Measurements from ENCODE around the gene UBIAD1.
"Not testable (repeated sequence)": the region's sequence is repeated elsewhere in the genome, so short reads cannot be mapped to it uniquely, and the experiment has no call there.

UBIAD1 gene

GRCh38 chr1:11280719-11281376 is 7.8 kb downstream of the UBIAD1 start:
- DNase-seq, result no peak

GRCh38 chr1:11281518-11282331 is 8.7 kb downstream of the UBIAD1 start:
- no peak for DNase-seq

- DNase-seq, result no peak
Measured at GRCh38 chr1:11283151-11283550, 10.2 kb downstream of the UBIAD1 start.

- DNase-seq, result no peak
Measured at GRCh38 chr1:11284784-11285183, 11.8 kb downstream of the UBIAD1 start.

- DNase-seq, result no peak
Measured at GRCh38 chr1:11285883-11286734, 13.1 kb downstream of the UBIAD1 start.

- DNase-seq, result no peak
Measured at GRCh38 chr1:11286735-11287410, 13.9 kb downstream of the UBIAD1 start.

GRCh38 chr1:11289064-11289463 is 16.1 kb downstream of the UBIAD1 start:
- no peak for DNase-seq

GRCh38 chr1:11291049-11291448 is 18.1 kb downstream of the UBIAD1 start:
- no peak for DNase-seq

GRCh38 chr1:11293856-11294255 is 20.9 kb downstream of the UBIAD1 start:
- no peak for DNase-seq

GRCh38 chr1:11294951-11295350 is 22.0 kb downstream of the UBIAD1 start:
- no peak for DNase-seq

- DNase-seq, result no peak
Measured at GRCh38 chr1:11295905-11296304, 22.9 kb downstream of the UBIAD1 start.

- not testable (repeated sequence) for DNase-seq
Measured at GRCh38 chr1:11297774-11298173, 24.8 kb downstream of the UBIAD1 start.

- DNase-seq, result no peak
Measured at GRCh38 chr1:11298390-11299224, 25.6 kb downstream of the UBIAD1 start.

- no peak for DNase-seq
Measured at GRCh38 chr1:11299225-11299574, 26.2 kb downstream of the UBIAD1 start.

GRCh38 chr1:11301601-11302000 is 28.6 kb downstream of the UBIAD1 start:
- DNase-seq, result no peak

GRCh38 chr1:11302366-11302765 is 29.4 kb downstream of the UBIAD1 start:
- no peak for DNase-seq

GRCh38 chr1:11305516-11305915 is 32.5 kb downstream of the UBIAD1 start:
- DNase-seq, result not testable (repeated sequence)

- DNase-seq, result no peak
Measured at GRCh38 chr1:11307852-11308251, 34.9 kb downstream of the UBIAD1 start.

GRCh38 chr1:11308699-11309224 is 35.8 kb downstream of the UBIAD1 start:
- no peak for DNase-seq

GRCh38 chr1:11309385-11309784 is 36.4 kb downstream of the UBIAD1 start:
- no peak for DNase-seq
